Vagina (tissue), 2 donors: ENCODE data around the gene MECP2. TPM values are rescaled to one million over a fixed set of nuclear protein-coding genes. Genes with fewer than 3 reads are reported as not detected.
"Not testable (repeated sequence)": the region's sequence is repeated elsewhere in the genome, so short reads cannot be mapped to it uniquely, and the experiment has no call there.

Experiments used
- DNase-seq, 2 donors: peaks; one replicate each; pipeline ENCODE4 v3.0.0-alpha.2; 2017; ENCODE audit errors: extremely low spot score in 2 of 2
- H3K27ac ChIP-seq: fragments of 200-600 bp; sonication (generic); one replicate; pipeline ENCODE4 v1.5.1; 2019
- H3K27me3 ChIP-seq: fragments of 200-600 bp; sonication (generic); one replicate; pipeline ENCODE4 v1.5.1; 2019
- H3K36me3 ChIP-seq, 2 donors: fragments of 200-600 bp; sonication (generic); one replicate each; pipeline ENCODE4 v1.5.1; 2017 to 2019
- H3K4me1 ChIP-seq: fragments of 200-600 bp; sonication (generic); one replicate; pipeline ENCODE4 v1.5.1; 2019
- H3K4me3 ChIP-seq, 2 donors: fragments of 200-600 bp; sonication (generic); 1 replicate in 1 of 2; 2 replicates in 1 of 2; pipeline ENCODE4 v1.5.1; 2016 to 2019
- H3K9me3 ChIP-seq: fragments of 200-600 bp; sonication (generic); one replicate; pipeline ENCODE4 v1.5.1; 2019
- CTCF ChIP-seq, 3 experiments: fragments of 450-650 bp in 2 of 3; fragments of 200-600 bp in 1 of 3; sonication (generic) in 1 of 3; IDR thresholded peaks; one replicate each; pipeline ENCODE4 v1.5.1; 2017 to 2019; ENCODE audit warnings: antibody characterized with exemption in 3 of 3, mild to moderate bottlenecking in 2 of 3, moderate library complexity in 2 of 3
- POLR2A ChIP-seq, 2 donors: fragments of 450-650 bp; IDR thresholded peaks; one replicate each; pipeline ENCODE4 v1.6.1; 2017; ENCODE audit warnings: antibody characterized with exemption in 2 of 2, mild to moderate bottlenecking in 2 of 2, moderate library complexity in 2 of 2
- POLR2AphosphoS5 ChIP-seq, 2 donors: sonication (generic); formaldehyde crosslinking; IDR thresholded peaks; one replicate each; pipeline ENCODE4 v1.9.0; 2017; ENCODE audit warnings: antibody characterized with exemption in 2 of 2, mild to moderate bottlenecking in 2 of 2, low read depth in 1 of 2; ENCODE audit not compliant: insufficient read depth in 1 of 2
- intact Hi-C: fragments of 100-400 bp; cut with DNase I; formaldehyde crosslinking; loops from one replicate; pipeline ENCODE4 v1.15.1; 2023
- total RNA-seq: library from RNA; depleted of rRNA; stranded (reverse); fragments of >200 nt; gene quantifications from one replicate; pipeline ENCODE4 v1.2.3, GENCODE V29; 2016

The MECP2 gene
- total RNA-seq, 1 donor from 2014 or later: 38.5 TPM

- DNase-seq: no peak
- no peak for TF ChIP-seq POLR2AphosphoS5 (IDR thresholded peaks at IDR 0.05; ENCODE audit: insufficient read depth in 1 of 2, low read depth in 1 of 2)
- TF ChIP-seq POLR2A (IDR thresholded peaks at IDR 0.05): no peak
- TF ChIP-seq CTCF (IDR thresholded peaks at IDR 0.05): no peak
- Histone ChIP-seq H3K27me3 (no peaks in the 10 kb centered on the region), H3K4me3 (no peak overlapping the region), H3K4me1 (no peaks in the 10 kb centered on the region), H3K9me3 (no peaks in the 10 kb centered on the region), H3K36me3 (no peaks in the 10 kb centered on the region), H3K27ac (no peak overlapping the region)
- intact Hi-C loops: no loop called here
These were observed 102.0 kb downstream of the MECP2 start for GRCh38 chrX:153995504-153995903.

DNA sequence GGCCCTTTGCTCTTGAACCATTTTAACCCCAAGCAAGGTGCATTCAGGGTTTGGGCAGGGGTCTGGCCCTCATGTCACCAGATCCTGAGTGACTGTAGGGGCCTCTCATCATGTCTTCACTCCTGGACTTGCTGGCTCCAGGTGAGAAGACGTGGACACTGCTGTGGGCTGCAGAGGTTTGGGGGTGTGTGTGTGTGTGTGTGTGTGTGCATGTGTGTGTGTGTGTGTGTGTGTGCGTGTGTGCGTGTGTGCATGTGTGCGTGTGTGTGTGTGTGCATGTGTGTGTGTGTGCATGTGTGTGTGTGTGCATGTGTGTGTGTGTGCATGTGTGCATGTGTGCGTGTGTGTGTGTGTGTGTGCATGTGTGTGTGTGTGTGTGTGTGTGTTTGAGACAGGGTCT lies 103.1 kb downstream of the MECP2 start:
- H3K36me3 ChIP-seq, H3K4me3 ChIP-seq, H3K27ac ChIP-seq, intact Hi-C loops, DNase-seq, H3K4me1 ChIP-seq, H3K9me3 ChIP-seq, H3K27me3 ChIP-seq: not testable (repeated sequence)

GRCh38 chrX:153993978-153994377 lies 103.5 kb downstream of the MECP2 start:
- TF ChIP-seq POLR2A (IDR thresholded peaks at IDR 0.05) (no peak), POLR2AphosphoS5 (IDR thresholded peaks at IDR 0.05; ENCODE audit: insufficient read depth in 1 of 2, low read depth in 1 of 2) (no peak)
- Histone ChIP-seq H3K27me3 (no peaks in the 10 kb centered on the region), H3K36me3 (no peaks in the 10 kb centered on the region), H3K4me1 (no peaks in the 10 kb centered on the region), H3K27ac (no peak overlapping the region), H3K9me3 (no peaks in the 10 kb centered on the region), H3K4me3 (no peak overlapping the region)
- DNase-seq: no peak
- intact Hi-C loops: no loop called here

DNA sequence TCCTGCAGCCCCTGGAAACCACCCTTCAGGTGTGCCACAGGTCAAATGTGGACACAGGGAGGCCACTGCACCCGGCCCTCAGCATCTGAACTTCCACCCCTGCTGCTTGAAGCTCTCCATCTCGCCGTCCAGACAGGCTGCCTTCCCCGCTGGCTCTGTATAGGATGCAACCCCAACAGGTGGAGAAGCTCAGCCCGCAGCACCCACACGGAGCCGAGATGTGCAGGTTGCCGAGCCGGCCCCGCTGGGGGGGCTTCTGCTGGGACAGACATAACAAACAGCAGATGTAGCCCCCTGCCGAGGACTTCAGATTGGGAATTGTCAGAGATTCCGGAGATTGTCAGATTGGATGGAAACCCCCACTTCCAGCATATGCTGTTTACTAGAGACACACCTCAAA lies 104.4 kb downstream of the MECP2 start:
- Histone ChIP-seq H3K36me3 (no peaks in the 10 kb centered on the region), H3K27ac (no peak overlapping the region), H3K4me3 (no peak overlapping the region), H3K9me3 (no peaks in the 10 kb centered on the region), H3K27me3 (no peaks in the 10 kb centered on the region), H3K4me1 (no peaks in the 10 kb centered on the region)
- intact Hi-C loops: no loop called here
- DNase-seq: no peak
- TF ChIP-seq POLR2AphosphoS5 (IDR thresholded peaks at IDR 0.05; ENCODE audit: insufficient read depth in 1 of 2, low read depth in 1 of 2): no peak
- no peak for TF ChIP-seq POLR2A (IDR thresholded peaks at IDR 0.05)
- TF ChIP-seq CTCF (IDR thresholded peaks at IDR 0.05): no peak

DNA sequence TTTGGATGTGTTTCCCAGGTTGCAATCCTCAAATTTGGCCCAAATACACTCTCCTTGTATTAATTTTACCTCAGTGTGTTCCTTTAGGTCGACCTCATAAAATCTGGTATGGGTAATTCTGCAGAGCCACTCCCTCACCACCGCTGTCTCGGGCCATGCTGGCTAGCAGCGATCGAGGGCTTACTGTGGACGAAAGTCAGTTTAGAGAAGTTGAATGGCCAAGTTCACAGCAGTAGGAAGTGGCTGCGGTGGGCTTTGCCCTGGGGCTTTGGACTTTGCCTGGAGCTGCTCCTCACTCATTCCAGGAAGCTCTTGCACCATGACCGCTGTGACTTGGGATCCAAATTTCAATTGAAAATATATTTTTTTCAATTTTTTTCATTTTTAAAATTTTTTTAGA lies 105.3 kb downstream of the MECP2 start:
- no peaks in the 10 kb centered on the region for H3K36me3 ChIP-seq
- no peaks in the 10 kb centered on the region for H3K4me1 ChIP-seq
- TF ChIP-seq POLR2AphosphoS5 (IDR thresholded peaks at IDR 0.05; ENCODE audit: insufficient read depth in 1 of 2, low read depth in 1 of 2) (no peak), CTCF (IDR thresholded peaks at IDR 0.05) (no peak), POLR2A (IDR thresholded peaks at IDR 0.05) (no peak)
- H3K4me3 ChIP-seq: no peak overlapping the region
- no peak overlapping the region for H3K27ac ChIP-seq
- no peak for DNase-seq
- H3K27me3 ChIP-seq: no peaks in the 10 kb centered on the region
- intact Hi-C loops: no loop called here
- no peaks in the 10 kb centered on the region for H3K9me3 ChIP-seq

DNA sequence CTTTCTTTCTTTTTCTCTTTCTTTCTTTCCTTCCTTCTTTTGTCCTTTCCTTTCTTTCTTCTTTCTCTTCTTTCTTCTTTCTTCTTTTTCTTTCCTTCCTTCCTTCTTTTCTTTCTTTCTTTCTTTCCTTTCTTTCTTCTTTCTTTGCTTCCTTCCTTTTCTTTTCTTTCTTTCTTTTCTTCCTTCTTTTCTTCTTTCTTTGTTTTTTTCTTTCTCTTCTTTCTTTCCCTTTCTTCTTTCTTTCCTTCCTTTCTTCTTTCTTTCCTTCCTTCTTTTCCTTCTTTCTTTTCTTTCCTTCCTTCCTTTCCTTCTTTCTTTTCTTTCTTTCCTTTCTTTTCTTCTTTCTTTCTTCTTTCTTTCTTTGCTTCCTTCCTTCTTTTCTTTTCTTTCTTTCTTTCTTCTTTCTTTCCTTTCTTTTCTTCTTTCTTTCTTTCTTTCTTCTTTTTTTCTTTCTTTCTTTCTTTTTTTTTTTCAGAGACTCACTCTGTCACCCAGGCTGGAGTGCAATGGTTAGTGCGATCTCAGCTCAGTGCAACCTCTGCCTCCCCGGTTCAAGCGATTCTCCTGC lies 106.4 kb downstream of the MECP2 start:
- no peaks in the 10 kb centered on the region for H3K9me3 ChIP-seq
- no peak overlapping the region for H3K4me3 ChIP-seq
- no peaks in the 10 kb centered on the region for H3K4me1 ChIP-seq
- DNase-seq: no peak
- no peaks in the 10 kb centered on the region for H3K36me3 ChIP-seq
- intact Hi-C loops: no loop called here
- TF ChIP-seq POLR2A (IDR thresholded peaks at IDR 0.05) (no peak), CTCF (IDR thresholded peaks at IDR 0.05) (no peak), POLR2AphosphoS5 (IDR thresholded peaks at IDR 0.05; ENCODE audit: insufficient read depth in 1 of 2, low read depth in 1 of 2) (no peak)
- H3K27me3 ChIP-seq: no peaks in the 10 kb centered on the region
- no peak overlapping the region for H3K27ac ChIP-seq
